HG02571 (cell line): ENCODE measurements around the gene DEPP1.

Experiments used
- ATAC-seq: cut with Tn5 transposase; IDR thresholded peaks from one replicate; pipeline ENCODE4 v1.9.1; 2021; ENCODE audit warnings: mild to moderate bottlenecking, moderate library complexity; ENCODE audit not compliant: unreplicated experiment

DEPP1 gene

GRCh38 chr10:44968091-44968490 is 10.5 kb downstream of the DEPP1 start:
- no peak for ATAC-seq

- no peak for ATAC-seq
Observed at GRCh38 chr10:44967616-44968015, 11.0 kb downstream of the DEPP1 start.

GRCh38 chr10:44966816-44967509 is 11.6 kb downstream of the DEPP1 start:
- ATAC-seq, result no peak

GRCh38 chr10:44966129-44966815 is 12.3 kb downstream of the DEPP1 start:
- peak; percentile 26 for ATAC-seq

GRCh38 chr10:44965651-44966097 is 12.9 kb downstream of the DEPP1 start:
- ATAC-seq, result peak; percentile 34

GRCh38 chr10:44965104-44965503 is 13.5 kb downstream of the DEPP1 start:
- ATAC-seq, result no peak

- ATAC-seq, result no peak
Observed at GRCh38 chr10:44963772-44964633, 14.6 kb downstream of the DEPP1 start.

- no peak for ATAC-seq
Observed at GRCh38 chr10:44962870-44963738, 15.5 kb downstream of the DEPP1 start.

- ATAC-seq, result no peak
Observed at GRCh38 chr10:44961931-44962750, 16.5 kb downstream of the DEPP1 start.

- ATAC-seq, result no peak
Observed at GRCh38 chr10:44961230-44961571, 17.4 kb downstream of the DEPP1 start.

GRCh38 chr10:44960482-44961229 is 18.0 kb downstream of the DEPP1 start:
- no peak for ATAC-seq

GRCh38 chr10:44960088-44960460 is 18.5 kb downstream of the DEPP1 start:
- ATAC-seq, result no peak

GRCh38 chr10:44959247-44960087 is 19.1 kb downstream of the DEPP1 start, which contains the start of gene RASSF4:
TSS of gene RASSF4 (plus strand) at chr10:44959802. CDS start at chr10:44970203, 10,401 bp downstream.
- peak; percentile 96 for ATAC-seq

GRCh38 chr10:44958898-44959246 is 19.7 kb downstream of the DEPP1 start:
- ATAC-seq, result no peak

GRCh38 chr10:44958196-44958897 is 20.3 kb downstream of the DEPP1 start:
- ATAC-seq, result no peak

- ATAC-seq, result no peak
Observed at GRCh38 chr10:44956717-44957706, 21.6 kb downstream of the DEPP1 start.
